NCI-H82 (cell line): Measurements from ENCODE around the gene KLHDC8A.
"Not testable (repeated sequence)": the region's sequence is repeated elsewhere in the genome, so short reads cannot be mapped to it uniquely, and the experiment has no call there.

Source experiments
- DNase-seq: peaks from one replicate; lab custom pipeline; 2025; lab: John Stamatoyannopoulos, UW

The KLHDC8A gene

DNA sequence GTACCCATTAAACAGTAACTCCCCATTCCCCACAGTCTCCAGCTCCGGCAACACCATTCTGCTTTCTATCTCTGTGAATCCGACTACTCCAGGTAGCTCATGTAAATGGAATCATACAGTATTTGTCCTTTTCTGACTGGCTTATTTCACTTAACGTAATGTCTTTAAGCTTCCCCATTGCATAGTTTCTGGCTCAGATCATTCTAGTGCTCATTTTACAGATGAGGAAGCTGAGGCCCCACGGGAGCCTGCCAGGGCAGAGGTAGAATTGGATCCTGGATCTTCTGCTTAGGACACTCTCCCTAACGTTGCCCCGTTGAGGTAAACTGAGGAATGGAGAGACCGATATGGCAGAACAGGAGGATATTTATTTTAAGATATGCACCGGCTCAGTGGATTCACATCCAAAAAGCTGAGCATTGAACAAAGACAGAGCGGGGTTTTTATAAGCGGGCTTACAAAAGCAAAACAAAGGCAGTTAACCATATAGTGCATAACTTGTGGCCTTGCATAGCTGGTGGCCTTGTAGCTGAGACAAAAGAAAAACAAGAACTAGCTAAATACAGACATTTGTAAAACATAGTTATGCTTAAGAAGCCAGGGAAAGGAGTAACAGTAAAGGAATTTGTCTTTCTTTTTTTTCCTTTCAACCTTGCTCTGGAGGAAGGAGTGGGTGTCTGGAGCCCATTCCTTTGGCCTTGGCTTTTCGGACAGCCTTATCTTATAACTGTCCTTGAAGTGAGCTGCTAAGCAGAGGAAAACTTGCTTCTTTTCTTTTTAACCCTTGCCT lies 15.3 kb upstream of the KLHDC8A start:
- DNase-seq, result no peak

DNA sequence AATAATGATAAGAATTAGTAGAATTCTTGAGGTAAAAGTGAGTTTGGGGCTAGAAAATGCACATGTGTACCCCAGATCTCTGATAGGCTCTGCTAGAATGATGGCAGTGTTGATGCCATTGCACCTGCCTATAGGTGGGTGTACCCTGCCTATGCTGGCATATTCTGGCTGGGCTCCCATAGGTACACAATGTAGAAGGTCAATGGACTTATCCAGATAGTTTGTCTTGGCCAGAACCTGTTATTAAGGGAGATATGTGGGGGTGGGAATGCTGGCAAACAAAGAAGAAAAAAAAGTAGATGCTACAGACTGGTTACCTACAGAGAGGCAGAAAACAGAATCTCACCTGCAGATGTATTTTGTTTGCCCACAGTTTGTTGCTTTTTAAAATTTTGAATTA lies 14.1 kb upstream of the KLHDC8A start:
- DNase-seq, result no peak

GRCh38 chr1:205369701-205370123 lies 13.0 kb upstream of the KLHDC8A start:
- DNase-seq, result no peak

DNA sequence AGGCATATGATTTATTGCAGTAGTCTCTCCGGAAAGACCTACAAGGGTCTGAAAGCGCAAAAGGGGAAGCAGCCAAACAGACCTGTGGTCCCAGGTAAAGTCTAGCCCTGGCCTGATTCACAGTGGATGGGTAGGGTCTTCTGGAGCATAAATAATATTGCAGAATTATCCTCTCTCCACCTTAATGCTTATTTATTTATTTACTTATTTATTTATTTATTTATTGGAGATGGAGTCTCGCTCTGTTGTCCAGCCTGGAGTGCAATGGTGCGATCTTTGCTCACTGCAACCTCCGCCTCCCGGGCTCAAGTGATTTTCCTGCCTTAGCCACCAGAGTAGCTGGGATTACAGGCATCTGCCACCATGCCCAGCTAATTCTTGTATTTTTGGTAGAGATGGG lies 11.8 kb upstream of the KLHDC8A start:
- DNase-seq, result no peak

DNA sequence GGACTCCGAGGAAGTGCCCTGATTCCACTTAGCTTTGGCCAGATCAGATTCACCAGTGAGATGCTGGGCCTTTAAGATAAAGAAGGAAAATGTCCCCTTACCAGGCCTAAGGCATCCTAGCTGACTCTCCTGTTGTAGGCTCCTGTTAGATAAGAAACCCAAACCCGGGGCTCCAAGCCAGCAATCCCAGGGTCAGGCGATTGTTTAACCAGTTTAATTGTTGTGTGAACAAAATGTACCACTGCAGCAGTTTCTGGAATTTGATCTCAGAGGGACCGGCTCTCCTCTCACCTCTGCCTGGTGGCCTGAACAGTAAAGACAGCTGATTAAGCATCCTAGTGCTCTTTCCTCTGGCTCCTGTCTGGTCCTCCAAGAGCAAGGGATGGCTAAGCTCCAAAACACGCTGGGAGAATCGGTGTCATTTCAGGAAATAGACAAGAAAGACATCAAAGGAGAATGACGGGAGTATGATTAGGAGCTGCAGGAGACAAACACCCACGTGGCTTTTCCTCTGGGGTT lies 9.3 kb upstream of the KLHDC8A start:
- DNase-seq, result no peak

- DNase-seq, result not testable (repeated sequence)
Observed at GRCh38 chr1:205365086-205365485, 8.4 kb upstream of the KLHDC8A start.

DNA sequence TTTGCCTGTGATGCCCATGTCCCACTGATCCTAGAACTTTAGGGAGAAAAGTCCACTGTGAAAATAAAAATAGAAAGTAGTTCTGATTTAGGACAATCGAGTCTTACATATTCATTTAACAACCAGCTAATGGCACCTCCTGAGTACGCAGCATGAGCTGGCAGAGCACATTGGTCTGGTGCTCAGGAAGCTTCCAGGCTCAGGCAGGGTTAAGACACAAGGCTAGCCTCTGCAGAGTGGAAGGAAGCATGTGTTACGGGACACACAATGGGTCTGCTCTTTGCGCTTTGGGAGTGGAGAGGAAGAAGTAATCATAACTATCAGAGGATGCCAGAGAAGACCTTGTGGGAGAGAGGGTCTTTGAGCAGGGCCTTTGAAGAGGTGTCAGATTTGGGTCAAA lies 4.2 kb upstream of the KLHDC8A start:
- peak; percentile 45 for DNase-seq

DNA sequence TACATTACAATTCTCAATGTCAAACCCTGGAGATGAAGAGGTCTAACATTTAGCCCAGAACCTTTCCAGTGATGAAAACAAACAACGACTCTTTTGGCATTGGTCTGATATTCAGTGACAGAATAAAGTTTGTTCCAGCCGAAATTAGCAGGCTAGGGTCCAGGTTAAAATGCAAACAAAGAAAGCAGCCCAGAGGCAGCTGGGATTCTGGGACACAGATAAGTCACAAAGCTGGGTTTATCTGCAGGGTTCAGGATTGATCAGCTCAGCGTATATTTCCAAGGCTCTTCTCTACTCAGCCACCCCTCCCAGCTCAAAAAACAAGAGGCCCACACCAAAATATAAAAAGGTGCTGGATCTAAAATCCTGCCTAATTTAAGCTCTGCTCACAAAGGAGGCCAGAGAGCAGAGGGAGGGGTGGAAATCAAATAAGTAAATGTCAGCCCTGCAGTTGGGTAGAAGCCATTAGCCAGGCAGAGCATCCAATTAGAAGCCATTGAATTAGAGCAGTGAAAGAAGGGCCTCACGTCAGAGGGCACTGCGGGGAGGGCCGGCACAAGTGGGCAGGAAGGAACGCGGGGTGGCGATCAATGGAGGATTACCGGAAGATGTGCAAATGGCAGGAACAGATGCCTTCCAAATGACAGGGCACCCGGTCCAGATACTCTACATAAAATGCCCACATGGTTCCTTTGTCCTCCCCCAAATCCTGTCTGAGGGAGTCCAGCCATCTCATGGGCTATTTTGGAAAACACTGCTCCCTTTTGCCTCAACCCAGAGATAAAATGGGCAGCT lies 3.2 kb upstream of the KLHDC8A start:
- peak; percentile 96 for DNase-seq

DNA sequence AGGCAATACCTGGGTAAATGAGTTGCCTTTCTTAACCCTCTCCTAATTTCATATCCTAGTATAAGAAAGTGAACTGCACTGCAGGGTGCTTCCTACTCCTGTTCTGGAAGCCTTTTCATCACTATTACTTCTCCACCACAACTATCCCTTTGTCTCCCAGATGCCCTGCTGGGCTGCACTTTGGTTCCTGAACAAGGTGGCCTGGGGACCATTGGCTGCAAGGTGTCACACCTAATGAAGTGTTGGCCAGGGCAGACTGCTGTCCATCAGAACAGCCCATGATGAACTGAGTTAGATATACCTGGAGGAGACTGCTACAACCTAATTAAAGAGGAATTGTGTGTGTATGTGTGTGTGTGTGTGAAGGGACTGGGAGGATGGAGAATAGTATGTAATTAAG lies 1.9 kb upstream of the KLHDC8A start:
- peak; percentile 61 for DNase-seq

DNA sequence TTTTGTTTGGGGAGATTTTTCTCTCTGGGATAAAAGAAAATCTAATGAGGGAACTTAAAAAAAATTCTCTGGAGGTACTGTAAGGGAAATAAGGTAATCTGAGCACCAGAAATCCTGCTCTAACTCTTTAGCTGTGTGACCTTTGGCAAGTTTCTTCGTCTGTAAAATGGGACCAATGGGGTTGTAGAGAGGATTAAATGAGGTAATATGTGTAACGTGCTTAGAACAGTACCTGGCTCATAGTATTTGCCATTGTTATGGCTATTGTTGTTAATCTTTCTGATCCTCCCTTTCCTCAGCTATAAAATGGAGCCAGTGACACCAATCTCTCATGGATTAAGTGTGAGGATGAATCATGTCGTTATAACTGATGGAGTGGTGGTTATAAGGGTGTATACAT lies 845 bp upstream of the KLHDC8A start:
- DNase-seq, result no peak

DNA sequence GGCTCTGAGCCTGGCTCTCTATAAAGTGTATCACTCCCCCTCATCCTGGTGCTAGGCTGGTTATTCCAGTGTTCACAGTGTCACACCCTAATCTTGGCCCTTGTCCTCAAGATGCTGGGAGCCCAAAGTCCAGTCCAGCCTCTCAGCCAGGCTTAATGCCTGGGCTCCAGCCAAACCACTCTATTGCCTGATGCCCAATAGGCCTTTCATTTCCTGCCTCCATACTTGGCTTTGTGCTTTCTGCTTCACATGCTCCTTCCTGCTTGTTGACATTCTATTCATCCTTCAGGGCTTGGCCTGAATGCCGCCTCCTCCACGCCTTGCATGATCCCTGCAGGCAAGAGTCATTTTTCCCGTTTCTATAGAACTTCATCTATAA lies 1.7 kb downstream of the KLHDC8A start:
- no peak for DNase-seq

DNA sequence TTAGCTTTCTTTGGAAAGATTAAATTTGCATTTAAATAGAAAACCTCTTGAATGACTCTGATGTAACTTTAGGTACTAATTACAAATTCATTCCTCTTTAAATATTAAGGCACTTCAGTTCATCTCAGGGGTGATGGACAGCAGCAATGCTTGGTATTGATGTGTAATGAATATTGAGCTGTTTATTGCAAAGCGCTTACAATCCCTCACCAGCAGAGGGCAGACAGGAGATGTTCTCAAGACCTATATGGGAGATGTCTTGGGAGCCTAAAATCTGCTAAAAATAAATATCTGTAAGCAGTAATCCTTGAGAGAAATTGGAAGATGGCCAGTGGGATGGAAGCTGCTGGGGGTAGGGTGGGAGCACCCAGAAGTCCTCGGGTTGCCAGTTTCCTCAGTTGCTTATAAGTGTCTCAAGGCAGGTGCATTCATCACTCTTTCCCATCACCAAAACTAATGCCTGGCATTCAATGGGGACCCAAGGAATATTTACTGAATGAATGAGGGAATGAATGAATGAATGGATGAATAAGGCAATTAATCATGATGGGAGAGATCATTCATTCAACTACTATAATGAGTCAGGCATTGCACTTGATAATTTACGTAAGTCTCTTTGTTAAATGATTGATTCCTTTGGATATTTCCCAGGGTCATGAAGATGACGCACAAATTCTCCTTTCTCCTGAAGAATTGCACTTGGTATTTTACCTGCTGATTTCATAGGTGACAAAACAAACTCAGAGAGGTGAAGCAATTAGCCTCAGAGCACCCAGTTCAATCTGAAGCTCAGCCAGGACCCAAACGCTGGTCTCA lies 2.3 kb downstream of the KLHDC8A start:
- peak; percentile 94 for DNase-seq

- DNase-seq, result no peak
Observed at GRCh38 chr1:205353612-205354011, 3.1 kb downstream of the KLHDC8A start.

- no peak for DNase-seq
Observed at GRCh38 chr1:205353191-205353590, 3.5 kb downstream of the KLHDC8A start.

- peak; percentile 100 for DNase-seq
Observed at GRCh38 chr1:205351984-205352713, 4.6 kb downstream of the KLHDC8A start.

DNA sequence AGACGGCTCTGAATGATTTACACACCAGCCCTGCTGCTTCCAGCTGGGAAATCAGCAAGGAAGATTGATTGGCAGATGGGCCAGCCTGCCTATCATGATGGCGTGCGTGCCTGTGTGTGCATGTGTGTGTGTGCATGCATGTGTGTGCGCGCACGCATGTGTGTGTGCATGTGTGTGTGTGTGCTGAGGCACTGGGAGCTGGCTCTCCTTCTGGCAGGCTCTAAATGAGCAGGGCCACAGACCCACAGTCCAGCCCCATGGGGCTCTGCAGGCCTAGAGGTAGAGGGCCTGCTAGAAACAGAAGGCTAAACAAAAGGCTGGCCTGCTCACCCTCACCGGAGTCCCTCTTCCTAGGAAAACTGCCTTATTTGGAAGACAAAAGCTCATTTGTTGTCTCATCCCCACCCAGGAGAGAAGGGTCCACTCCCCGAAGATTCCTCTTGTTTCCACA lies 6.0 kb downstream of the KLHDC8A start:
- peak; percentile 95 for DNase-seq

DNA sequence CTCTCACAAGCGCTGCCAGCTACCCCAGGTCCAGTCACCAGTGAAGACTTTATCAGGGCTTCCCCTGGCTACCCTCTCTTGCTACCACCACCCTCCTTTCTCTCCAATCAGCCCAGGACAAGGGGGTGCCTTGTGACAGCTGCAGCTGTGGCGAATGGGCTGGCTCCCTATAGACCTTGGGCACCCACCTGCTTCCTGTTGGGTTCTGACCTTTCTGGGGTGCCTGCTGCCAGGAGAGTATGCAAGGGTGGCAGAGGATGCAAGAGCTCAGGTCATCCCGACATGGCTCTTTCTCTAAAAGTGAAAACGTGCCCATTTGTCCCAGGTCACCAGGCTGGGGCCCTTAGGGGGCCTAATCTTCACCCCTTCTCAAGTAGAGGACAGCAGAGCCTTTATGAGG lies 6.6 kb downstream of the KLHDC8A start:
- DNase-seq, result no peak

- peak; percentile 100 for DNase-seq
Observed at GRCh38 chr1:205348554-205349487, 7.9 kb downstream of the KLHDC8A start.

- DNase-seq, result peak; percentile 60
Observed at GRCh38 chr1:205346956-205347574, 9.7 kb downstream of the KLHDC8A start.

- DNase-seq, result no peak
Observed at GRCh38 chr1:205345761-205346160, 11.0 kb downstream of the KLHDC8A start.
